NCI-H2227 (cell line): ENCODE results near the gene LRR1.
"Not testable (repeated sequence)": the region's sequence is repeated elsewhere in the genome, so short reads cannot be mapped to it uniquely, and the experiment has no call there.

Source experiments
- DNase-seq: peaks from one replicate; lab custom pipeline; 2025; ENCODE audit not compliant: unreplicated experiment; lab: John Stamatoyannopoulos, UW

The LRR1 gene

GRCh38 chr14:49598485-49599300 is at the start of gene LRR1:
LRR1 (plus strand) TSS chr14:49598940; CDS start chr14:49599021, 81 bp downstream.
- peak; percentile 91 for DNase-seq

DNA sequence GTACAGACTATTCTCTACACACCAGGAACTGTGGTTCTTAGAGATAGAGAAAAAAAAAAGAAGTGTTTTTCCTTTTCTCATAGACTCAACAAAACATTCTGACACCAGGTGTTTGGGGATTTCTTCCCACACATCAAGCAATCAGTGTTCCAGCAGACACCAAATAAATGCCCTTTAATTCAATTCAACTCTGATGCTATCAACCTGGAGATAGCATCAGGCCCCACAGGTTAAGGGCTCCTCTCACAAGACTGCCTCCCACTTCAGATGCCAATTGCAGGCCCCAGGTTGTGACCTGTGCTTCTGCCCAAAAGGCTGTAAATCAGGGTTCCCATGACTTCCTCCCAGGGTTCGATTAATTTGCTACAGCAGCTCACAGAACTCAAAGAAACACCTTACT is 49.3 kb upstream of the LRR1 start:
- no peak for DNase-seq

DNA sequence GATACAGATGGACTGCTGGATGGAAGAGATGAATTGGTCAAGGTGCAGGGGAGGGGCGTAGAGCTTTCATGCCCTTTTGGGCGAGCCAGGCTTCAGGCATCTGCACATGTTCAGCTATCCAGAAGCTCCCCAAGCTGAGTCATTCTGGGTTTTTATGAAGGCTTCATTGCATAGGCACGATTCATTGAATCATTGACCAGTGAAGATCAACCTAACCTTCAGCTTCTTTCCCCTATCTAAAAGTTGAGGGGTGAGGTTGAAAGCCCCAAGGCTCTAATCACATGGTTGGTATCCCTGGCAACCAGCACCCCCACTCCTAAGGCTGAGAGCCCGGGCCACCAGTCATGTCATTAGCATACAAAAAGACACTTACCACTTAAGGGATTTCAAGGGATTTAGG is 48.9 kb upstream of the LRR1 start:
- DNase-seq = no peak

DNA sequence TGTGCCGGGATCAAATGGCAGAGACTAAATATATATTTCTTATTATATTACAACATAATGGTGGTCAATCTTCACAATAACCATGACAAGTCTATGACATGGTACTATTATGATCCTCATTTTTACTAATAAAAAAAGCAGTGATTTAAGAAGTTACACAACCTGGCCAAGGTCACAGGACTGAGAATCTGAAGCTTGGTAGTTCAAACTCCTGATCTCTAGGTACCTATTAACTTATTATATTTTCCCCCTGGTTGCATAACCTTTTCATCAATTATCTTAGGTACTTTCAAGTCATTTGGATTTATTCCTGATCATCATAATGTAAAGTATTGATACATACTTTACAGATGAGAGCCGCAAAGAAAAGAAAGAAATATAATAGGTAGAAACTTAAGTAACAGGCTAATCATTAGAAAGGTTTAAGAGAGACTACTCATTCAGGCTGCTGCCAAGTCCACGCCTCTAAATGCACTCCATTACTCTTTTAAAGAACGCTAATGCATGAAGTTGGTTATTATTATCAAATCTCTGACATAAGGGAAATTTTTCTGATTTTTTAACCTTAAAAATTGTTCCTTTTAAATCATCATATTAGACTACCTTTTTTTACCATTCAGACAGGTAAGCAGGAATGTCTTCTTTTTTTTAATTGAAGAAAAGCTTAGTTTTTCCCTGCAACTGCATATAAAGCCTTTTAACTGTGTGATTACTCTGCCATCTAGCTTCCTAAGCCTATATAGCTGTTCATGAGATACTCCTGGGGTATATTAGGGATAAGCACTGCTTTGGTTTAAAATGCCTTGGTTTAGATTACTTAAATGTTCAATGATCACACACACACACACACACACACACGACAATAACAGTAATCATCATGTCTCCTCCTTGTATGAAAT is 48.2 kb upstream of the LRR1 start:
- peak; percentile 65 for DNase-seq

DNA sequence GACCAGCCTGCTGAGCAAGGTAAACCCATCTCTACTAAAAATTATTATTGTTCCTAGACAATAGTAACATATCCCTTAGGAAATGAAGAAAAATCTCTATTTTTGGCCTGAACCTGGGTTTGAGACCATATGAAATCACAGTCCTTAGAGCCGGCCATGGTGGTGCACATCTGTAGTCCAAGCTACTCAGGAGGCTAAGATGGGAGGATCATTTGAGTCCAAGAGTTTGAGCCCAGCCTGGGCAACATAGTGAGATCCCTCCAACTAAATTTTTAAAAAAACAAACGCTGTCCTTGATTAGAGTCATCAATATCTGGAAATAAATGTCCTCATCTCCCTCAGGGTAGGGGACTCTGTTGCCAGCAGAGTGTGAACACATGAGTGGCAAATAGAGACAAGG is 47.2 kb upstream of the LRR1 start:
- no peak for DNase-seq

- no peak for DNase-seq
Observed at GRCh38 chr14:49553106-49553505, 45.6 kb upstream of the LRR1 start.

DNA sequence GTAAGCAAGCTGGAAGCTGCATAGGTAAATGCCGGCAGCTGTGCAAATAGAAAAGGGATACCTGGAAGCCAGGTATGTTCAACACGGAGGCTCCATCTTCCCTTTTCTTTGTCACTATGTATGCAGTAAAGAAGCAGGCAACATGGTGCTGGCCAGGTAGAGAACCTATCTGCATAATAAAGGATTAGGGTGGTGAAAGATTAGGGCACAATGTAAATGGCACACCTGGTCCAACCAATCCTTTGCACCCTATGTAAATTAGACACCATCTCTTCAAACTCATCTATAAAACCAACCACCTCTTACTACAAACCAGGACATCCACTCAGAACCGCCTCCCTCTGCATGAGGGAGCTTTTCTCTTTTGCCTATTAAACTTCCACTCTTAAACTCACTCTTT is 44.8 kb upstream of the LRR1 start:
- DNase-seq = no peak

- no peak for DNase-seq
Observed at GRCh38 chr14:49559979-49560768, 38.6 kb upstream of the LRR1 start.

DNA sequence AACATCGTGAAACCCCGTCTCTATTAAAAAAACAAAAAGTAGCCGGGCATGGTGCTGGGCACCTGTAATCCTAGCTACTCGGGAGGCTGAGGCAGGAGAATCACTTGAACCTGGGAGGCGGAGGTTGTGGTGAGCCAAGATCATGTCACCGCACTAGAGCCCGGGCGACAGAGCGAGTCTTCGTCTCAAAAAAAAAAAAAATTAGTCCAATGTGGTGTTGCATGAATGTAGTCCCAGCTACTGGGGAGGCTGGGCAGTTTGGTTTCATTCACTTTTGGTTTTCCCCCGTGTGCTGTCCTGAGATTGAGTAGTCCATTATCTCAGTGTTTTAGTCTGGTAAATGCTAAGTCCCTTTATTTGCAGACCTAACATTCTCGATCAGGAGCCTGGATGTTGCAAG is 32.0 kb upstream of the LRR1 start:
- DNase-seq = no peak

- DNase-seq = no peak
Observed at GRCh38 chr14:49569281-49569680, 29.5 kb upstream of the LRR1 start.

GRCh38 chr14:49574038-49574437 is 24.7 kb upstream of the LRR1 start:
- no peak for DNase-seq

GRCh38 chr14:49578141-49578540 is 20.6 kb upstream of the LRR1 start:
- DNase-seq = no peak

DNA sequence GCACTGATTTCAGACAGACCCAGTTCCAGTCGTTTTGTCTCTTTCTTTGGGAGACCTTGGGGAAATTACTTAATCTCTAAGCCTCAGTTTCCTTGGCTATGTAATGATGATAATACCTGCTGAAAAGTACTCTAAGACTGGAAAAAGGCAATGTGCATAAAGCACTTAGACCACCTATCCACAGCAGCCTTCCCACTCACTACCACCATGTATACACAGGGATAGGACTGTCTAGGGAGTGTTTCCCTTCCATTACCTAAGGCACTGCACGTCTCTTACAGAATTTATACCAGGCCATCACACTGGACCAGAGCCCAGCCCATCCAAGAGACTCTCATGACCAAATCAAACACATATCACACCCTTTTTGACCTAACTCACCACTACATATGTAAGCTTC is 18.9 kb upstream of the LRR1 start:
- DNase-seq = no peak

DNA sequence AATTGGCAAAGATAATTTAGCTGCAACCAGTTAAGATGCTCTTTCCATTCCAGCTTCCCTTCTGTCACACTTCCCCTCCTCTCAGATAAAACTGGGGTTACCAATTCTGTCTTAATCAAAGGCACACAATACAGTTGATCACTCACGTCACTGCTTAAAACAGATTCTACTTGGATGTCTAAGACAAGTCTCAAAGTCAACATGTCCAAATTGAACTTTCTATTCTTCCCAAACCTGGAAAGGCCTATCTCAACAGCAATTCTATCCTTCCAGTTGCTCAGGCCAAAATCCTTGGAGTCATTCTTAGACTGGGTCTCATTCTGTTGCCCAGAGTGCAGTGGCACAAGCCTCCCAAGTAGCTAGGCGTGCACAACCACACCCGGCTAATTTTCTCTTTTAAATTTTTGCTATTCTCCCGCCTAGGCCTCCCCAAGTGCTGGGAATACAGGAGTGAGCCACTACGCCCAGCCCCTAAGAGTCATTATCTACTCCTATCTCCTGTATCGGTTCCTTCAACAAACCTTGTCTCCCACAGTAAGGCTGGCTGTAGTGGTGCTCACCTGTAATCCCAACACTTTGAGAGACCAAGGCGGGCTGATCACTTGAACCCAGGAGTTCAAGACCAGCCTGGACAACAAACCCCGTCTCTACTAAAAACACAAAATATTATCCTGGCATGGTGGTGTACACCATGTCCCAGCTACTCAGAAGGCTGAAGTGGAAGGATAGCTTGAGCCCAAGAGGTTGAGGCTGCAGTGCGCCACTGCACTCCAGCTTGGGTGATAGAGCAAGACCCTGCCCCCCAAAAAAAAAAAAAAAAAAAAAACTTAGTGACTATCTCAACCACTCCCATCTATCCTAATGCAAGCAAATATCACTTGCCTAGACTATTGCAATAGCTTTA is 17.3 kb upstream of the LRR1 start:
- DNase-seq = no peak

- DNase-seq = no peak
Observed at GRCh38 chr14:49582113-49582977, 16.4 kb upstream of the LRR1 start.

DNA sequence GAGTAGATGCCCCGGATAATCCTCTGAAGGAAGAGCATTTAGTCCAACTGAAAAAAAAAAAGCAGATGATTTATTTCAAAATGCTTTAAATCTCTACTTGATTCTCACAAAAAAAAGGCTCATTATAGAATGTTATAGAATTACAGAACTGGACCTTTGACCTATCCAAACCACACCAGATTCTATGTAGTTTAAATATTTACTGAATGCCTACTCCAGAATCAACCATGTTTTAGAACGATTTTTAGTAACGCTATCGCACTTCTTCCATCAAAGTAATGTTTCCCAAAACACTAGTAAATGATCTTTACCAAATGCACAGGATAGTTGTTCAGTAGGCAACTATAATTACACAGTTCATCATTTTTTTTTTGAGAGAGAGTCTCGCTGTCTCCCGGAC is 15.1 kb upstream of the LRR1 start:
- DNase-seq = no peak

DNA sequence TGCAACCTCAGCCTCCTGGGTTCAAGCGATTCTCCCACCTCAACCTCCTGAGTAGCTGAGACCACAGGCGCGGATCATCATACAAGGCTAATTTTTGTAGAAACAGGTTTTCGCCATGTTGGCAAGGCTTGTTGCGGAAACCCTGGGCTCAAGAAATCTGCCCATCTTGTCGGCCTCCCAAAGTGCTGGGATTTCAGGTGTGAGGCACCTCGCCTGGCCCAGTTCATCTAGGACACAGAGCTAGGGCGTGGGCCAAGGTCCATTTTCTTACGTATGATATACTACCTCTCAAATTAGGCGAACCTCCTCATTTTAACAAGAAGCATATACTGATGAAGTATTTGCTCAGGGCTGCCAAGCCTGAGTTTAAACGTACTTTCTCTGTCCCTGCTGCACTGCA is 14.7 kb upstream of the LRR1 start:
- no peak for DNase-seq

GRCh38 chr14:49584981-49585640 is 13.6 kb upstream of the LRR1 start:
- DNase-seq = not testable (repeated sequence)
